ENCODE measurements around the gene MCUR1. TPM values are rescaled to one million over a fixed set of nuclear protein-coding genes. Genes with fewer than 3 reads are reported as not detected.

The MCUR1 gene
- total RNA-seq, 1 experiment from 2014 or later = 16.4 TPM

DNA sequence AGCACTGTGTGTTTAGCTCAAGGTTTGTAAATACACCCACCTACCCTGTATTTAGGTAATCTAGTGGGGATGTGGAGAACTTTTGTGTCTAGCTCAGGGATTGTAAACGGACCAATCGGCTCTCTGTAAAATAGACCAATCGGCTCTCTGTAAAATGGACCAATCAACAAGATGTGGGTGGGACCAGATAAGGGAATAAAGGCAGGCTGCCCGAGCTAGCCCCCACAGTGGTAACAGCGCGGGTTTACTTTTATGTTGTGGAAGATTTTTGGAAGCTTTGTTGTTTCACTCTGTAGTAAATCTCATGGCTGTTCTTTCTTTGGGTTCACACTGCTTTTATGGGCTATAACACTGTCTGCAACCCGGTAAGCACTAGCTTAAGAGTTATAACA lies 70.6 kb downstream of the MCUR1 start:
- no peak overlapping the region for H3K4me3 Mint-ChIP-seq (ENCODE audit: low read depth, unreplicated experiment)
- H3K4me1 Mint-ChIP-seq (ENCODE audit: low read depth, unreplicated experiment) = no peaks in the 10 kb centered on the region
- H3K27me3 Mint-ChIP-seq (ENCODE audit: unreplicated experiment) = no peaks in the 10 kb centered on the region
- intact Hi-C loops (cut with micrococcal nuclease; ENCODE audit: unreplicated experiment) = no loop called here
- no peak overlapping the region for H3K27ac Mint-ChIP-seq (ENCODE audit: unreplicated experiment)
- CTCF ChIA-PET = no interaction called here
- no peaks in the 10 kb centered on the region for H3K36me3 Mint-ChIP-seq (ENCODE audit: insufficient read depth, unreplicated experiment)
- no peaks in the 10 kb centered on the region for H3K9me3 Mint-ChIP-seq (ENCODE audit: low read depth, unreplicated experiment)
- TF ChIP-seq, protein P1, sequence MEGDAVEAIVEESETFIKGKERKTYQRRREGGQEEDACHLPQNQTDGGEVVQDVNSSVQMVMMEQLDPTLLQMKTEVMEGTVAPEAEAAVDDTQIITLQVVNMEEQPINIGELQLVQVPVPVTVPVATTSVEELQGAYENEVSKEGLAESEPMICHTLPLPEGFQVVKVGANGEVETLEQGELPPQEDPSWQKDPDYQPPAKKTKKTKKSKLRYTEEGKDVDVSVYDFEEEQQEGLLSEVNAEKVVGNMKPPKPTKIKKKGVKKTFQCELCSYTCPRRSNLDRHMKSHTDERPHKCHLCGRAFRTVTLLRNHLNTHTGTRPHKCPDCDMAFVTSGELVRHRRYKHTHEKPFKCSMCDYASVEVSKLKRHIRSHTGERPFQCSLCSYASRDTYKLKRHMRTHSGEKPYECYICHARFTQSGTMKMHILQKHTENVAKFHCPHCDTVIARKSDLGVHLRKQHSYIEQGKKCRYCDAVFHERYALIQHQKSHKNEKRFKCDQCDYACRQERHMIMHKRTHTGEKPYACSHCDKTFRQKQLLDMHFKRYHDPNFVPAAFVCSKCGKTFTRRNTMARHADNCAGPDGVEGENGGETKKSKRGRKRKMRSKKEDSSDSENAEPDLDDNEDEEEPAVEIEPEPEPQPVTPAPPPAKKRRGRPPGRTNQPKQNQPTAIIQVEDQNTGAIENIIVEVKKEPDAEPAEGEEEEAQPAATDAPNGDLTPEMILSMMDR (IDR thresholded peaks at IDR 0.05; ENCODE audit: unreplicated experiment) = no peak
- BruUV-seq (replicated peaks) = no TSS peak
- DNase-seq = no peak

DNA sequence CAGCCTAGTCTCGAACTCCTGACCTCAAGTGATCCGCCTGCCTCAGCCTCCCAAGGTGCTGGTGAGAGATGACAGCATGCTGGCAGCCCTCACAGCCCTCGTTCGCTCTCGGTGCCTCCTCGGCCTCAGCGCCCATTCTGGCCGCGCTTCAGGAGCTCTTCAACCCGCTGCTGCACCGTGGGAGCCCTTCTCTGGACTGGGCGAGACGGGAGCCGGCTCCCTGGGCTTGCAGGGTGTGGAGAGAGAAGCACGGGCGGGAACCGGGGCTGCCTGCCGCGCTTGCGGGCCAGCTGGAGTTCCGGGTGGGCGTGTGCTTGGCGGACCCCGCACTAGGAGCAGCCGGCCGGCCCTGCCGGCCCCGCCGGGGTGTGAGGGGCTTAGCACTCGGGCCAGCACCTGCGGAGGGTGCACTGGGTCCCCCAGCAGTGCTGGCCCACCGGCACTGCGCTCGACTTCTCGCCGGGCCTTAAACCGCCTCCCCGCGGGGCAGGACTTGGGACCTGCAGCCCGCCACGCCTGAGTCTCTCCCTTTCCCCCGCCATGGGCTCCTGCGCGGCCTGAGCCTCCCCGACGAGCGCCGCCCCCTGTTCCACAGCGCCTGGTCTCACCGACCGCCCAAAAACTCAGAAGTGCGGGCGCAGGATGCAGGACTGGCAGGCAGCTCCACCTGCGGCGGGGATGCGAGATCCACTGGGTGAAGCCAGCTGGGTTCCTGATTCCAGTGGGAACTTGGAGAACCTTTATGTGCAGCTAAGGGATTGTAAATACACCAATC lies 71.2 kb downstream of the MCUR1 start:
- H3K27me3 Mint-ChIP-seq (ENCODE audit: unreplicated experiment) = no peaks in the 10 kb centered on the region
- DNase-seq = no peak
- no peaks in the 10 kb centered on the region for H3K4me1 Mint-ChIP-seq (ENCODE audit: low read depth, unreplicated experiment)
- intact Hi-C loops (cut with micrococcal nuclease; ENCODE audit: unreplicated experiment) = no loop called here
- H3K27ac Mint-ChIP-seq (ENCODE audit: unreplicated experiment) = no peak overlapping the region
- H3K36me3 Mint-ChIP-seq (ENCODE audit: insufficient read depth, unreplicated experiment) = peaks cover under 1% of the 10 kb centered on the region
- TF ChIP-seq, protein P1 (IDR thresholded peaks at IDR 0.05; ENCODE audit: unreplicated experiment) = no peak
- BruUV-seq (replicated peaks) = no TSS peak
- no peaks in the 10 kb centered on the region for H3K9me3 Mint-ChIP-seq (ENCODE audit: low read depth, unreplicated experiment)
- CTCF ChIA-PET = no interaction called here
- no peak overlapping the region for H3K4me3 Mint-ChIP-seq (ENCODE audit: low read depth, unreplicated experiment)

DNA sequence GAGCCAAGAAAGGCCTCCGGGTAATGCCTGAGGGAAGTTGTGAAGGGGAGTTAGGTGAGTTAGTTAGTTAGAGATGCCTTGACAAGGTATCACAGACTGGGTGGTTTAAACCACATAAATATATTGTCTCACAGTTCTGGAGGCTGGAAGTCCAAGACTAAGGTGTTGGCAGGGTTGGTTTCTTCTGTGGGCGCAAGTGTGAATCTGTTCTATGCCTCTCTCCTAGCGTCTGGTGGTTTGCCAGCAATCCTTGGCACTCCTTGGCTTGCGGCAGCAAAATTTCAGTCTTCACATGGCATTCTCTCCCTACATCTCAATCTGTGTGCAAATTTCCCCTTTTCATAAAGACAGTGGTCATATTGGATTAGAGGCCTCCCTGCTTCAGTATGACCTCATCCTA lies 73.0 kb downstream of the MCUR1 start:
- CTCF ChIA-PET = no interaction called here
- TF ChIP-seq, protein P1 (IDR thresholded peaks at IDR 0.05; ENCODE audit: unreplicated experiment) = no peak
- no peaks in the 10 kb centered on the region for H3K27me3 Mint-ChIP-seq (ENCODE audit: unreplicated experiment)
- H3K4me1 Mint-ChIP-seq (ENCODE audit: low read depth, unreplicated experiment) = no peaks in the 10 kb centered on the region
- no TSS peak for BruUV-seq (replicated peaks)
- no peak overlapping the region for H3K27ac Mint-ChIP-seq (ENCODE audit: unreplicated experiment)
- no peaks in the 10 kb centered on the region for H3K9me3 Mint-ChIP-seq (ENCODE audit: low read depth, unreplicated experiment)
- DNase-seq = no peak
- intact Hi-C loops (cut with micrococcal nuclease; ENCODE audit: unreplicated experiment) = no loop called here
- H3K36me3 Mint-ChIP-seq (ENCODE audit: insufficient read depth, unreplicated experiment) = peaks cover 5% of the 10 kb centered on the region
- no peak overlapping the region for H3K4me3 Mint-ChIP-seq (ENCODE audit: low read depth, unreplicated experiment)

Other genes with a start within 250 kb of the MCUR1 start
- gene SIRT5, start 240.0 kb downstream of the MCUR1 start, total RNA-seq (2022) = 13.5 and 15.1 TPM in 2 replicates
- 44.5 and 44.7 TPM in 2 replicates for gene NOL7, start 199.2 kb downstream of the MCUR1 start, total RNA-seq (2022)
- 17.8 and 20.4 TPM in 2 replicates for gene RANBP9, start 102.7 kb downstream of the MCUR1 start, total RNA-seq (2022)
- 1.1 and 1.6 TPM in 2 replicates for gene RNF182, start 110.4 kb upstream of the MCUR1 start, total RNA-seq (2022)

Data from Calu3 (cell line).